Effector memory CD8-positive, alpha-beta T cell (primary cell): ENCODE results near the gene DARS1.
A peak's percentile ranks its signal among the peaks of the same experiment; 100 is the strongest.

Experiments used
- ATAC-seq: fragments of 150-1000 bp; cut with Tn5 transposase; replicated peaks from 2 replicates; pipeline ENCODE4 v1.10.0; 2021; ENCODE audit warnings: mild to moderate bottlenecking, moderate library complexity
- DNase-seq, 3 experiments: peaks; one replicate each; pipeline ENCODE4 v3.0.0; 2021
- H3K27ac Mint-ChIP-seq, 2 donors: one replicate each; pipeline ENCODE4 v1.8.0; 2022; ENCODE audit warnings: mild to moderate bottlenecking in 2 of 2, mixed read lengths in 2 of 2, moderate library complexity in 2 of 2
- H3K27me3 Mint-ChIP-seq, 2 donors: one replicate each; pipeline ENCODE4 v1.8.0; 2022; ENCODE audit warnings: mixed read lengths in 2 of 2
- H3K36me3 Mint-ChIP-seq: one replicate; pipeline ENCODE4 v1.8.0; 2022; ENCODE audit warnings: mild to moderate bottlenecking, moderate library complexity, mixed read lengths; ENCODE audit not compliant: insufficient read depth
- H3K4me1 Mint-ChIP-seq, 2 donors: one replicate each; pipeline ENCODE4 v1.8.0; 2022; ENCODE audit warnings: low read depth in 2 of 2, mixed read lengths in 2 of 2
- H3K4me3 Mint-ChIP-seq, 2 donors: one replicate each; pipeline ENCODE4 v1.8.0; 2022; ENCODE audit warnings: mild to moderate bottlenecking in 2 of 2, mixed read lengths in 2 of 2, moderate library complexity in 2 of 2
- H3K9me3 Mint-ChIP-seq, 2 donors: one replicate each; pipeline ENCODE4 v1.8.0; 2022; ENCODE audit warnings: mixed read lengths in 2 of 2

Gene DARS1

DNA sequence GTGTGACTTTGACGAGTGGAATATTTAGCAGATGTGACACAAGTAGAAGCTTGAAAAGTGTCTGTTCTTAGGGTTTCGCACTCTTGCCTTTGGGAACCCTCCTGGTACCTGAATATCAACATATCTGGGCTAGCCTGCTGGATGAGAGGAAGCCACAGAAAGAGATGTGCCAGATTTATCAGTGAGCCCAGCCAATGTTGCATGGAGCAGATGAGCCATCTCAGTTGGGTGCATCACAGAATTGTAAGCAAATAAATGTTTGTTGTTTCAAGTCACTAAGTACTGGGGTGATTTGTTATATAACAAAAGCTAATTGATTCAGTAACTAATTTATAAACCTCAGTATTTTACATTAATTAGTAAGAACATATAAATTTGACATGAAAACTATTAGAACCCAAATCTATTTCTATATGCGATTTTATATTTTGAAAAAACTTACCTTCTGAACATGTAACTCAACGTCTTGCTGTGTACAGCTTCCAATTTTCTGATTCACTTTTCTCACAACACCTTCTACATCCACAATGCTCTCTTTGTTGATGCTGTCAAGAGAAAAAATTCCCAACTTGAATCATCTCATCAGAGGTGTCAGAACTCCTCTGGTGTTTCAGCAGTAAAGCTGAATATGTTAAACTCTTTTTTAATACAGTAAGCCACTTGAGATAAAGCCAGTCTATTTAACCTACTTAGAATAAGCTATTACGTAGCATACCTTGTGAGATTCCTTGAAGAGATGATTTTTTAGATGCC, 42.3 kb downstream of the DARS1 start:
- Mint-ChIP-seq H3K4me3 (no peak overlapping the region), H3K4me1 (peaks cover 32 to 50% of the 10 kb centered on the region in 2 donors), H3K9me3 (peaks cover 0 to 1% of the 10 kb centered on the region in 2 donors), H3K27ac (no peak overlapping the region), H3K36me3 (peaks cover 6% of the 10 kb centered on the region), H3K27me3 (no peaks in the 10 kb centered on the region)
- no peak for ATAC-seq
- no peak for DNase-seq

DNA sequence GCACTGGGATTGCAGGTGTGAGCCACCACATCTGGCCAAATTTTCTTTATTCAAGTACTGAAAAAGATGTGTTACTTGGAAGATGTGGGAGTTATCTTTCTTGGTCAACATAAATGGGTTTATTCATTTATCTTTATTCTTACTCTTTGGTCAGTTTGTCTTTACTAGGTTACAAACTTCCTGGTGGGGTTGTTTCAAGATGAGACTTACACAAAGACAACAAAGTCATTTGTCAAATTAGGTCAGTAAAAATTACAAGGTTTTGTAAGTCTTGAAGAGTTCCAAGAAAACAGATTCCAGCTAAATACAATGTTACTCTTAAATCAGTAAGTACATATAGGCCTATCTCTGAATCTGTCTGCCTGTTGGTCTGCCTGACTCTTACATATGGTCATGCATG, 48.9 kb downstream of the DARS1 start:
- Mint-ChIP-seq H3K27ac (no peak overlapping the region), H3K4me3 (no peak overlapping the region), H3K36me3 (peaks cover 22% of the 10 kb centered on the region), H3K9me3 (peaks cover 0 to 1% of the 10 kb centered on the region in 2 donors), H3K4me1 (peaks cover 18 to 46% of the 10 kb centered on the region in 2 donors), H3K27me3 (no peaks in the 10 kb centered on the region)
- DNase-seq = no peak
- no peak for ATAC-seq

- DNase-seq (no peak), ATAC-seq (no peak)
- H3K9me3 Mint-ChIP-seq = no peaks in the 10 kb centered on the region
- no peak overlapping the region for H3K27ac Mint-ChIP-seq
- no peaks in the 10 kb centered on the region for H3K27me3 Mint-ChIP-seq
- H3K4me3 Mint-ChIP-seq = no peak overlapping the region
- H3K4me1 Mint-ChIP-seq = peaks cover 15 to 49% of the 10 kb centered on the region in 2 donors
- H3K36me3 Mint-ChIP-seq = peaks cover 23% of the 10 kb centered on the region
These were observed 49.5 kb downstream of the DARS1 start for GRCh38 chr2:135935914-135936313.

GRCh38 chr2:135931776-135932443, 53.5 kb downstream of the DARS1 start:
- Mint-ChIP-seq H3K9me3 (no peaks in the 10 kb centered on the region), H3K4me1 (peaks cover 0 to 16% of the 10 kb centered on the region in 2 donors), H3K36me3 (peaks cover 28% of the 10 kb centered on the region), H3K4me3 (no peak overlapping the region), H3K27ac (peak overlapping the region in 1 of 2 donors; percentile 30), H3K27me3 (no peaks in the 10 kb centered on the region)
- ATAC-seq (no peak), DNase-seq (no peak)

DNA sequence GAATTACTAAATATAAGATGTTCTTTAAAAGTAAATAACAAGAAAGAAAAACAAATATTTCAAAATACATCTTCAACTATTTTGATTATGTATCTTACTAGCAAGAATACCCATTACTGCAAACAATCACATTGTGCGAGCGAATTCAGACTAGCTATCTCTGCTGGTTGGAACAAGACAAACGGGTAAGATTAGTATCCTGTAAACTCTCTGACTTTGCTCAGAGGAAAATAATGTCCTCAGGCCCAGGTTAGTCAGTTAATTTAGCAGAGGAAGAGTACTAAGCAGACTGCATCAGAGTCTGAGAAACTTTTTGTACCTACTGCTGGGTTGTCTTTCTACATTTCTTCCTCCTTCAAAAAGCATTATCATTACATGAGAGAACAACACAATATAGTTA, 58.8 kb downstream of the DARS1 start:
- DNase-seq (no peak), ATAC-seq (no peak)
- H3K27ac Mint-ChIP-seq = peak overlapping the region; percentile 68 to 69
- peaks cover 36% of the 10 kb centered on the region for H3K36me3 Mint-ChIP-seq
- no peaks in the 10 kb centered on the region for H3K27me3 Mint-ChIP-seq
- H3K4me1 Mint-ChIP-seq = peaks cover 0 to 3% of the 10 kb centered on the region in 2 donors
- no peaks in the 10 kb centered on the region for H3K9me3 Mint-ChIP-seq
- no peak overlapping the region for H3K4me3 Mint-ChIP-seq

- Mint-ChIP-seq H3K9me3 (no peaks in the 10 kb centered on the region), H3K27me3 (no peaks in the 10 kb centered on the region), H3K4me1 (no peaks in the 10 kb centered on the region), H3K27ac (peak overlapping the region; percentile 68 to 69), H3K4me3 (no peak overlapping the region), H3K36me3 (peaks cover 31% of the 10 kb centered on the region)
- DNase-seq = no peak
- ATAC-seq = no peak
These were observed 59.9 kb downstream of the DARS1 start for GRCh38 chr2:135925571-135925970.

- H3K27ac Mint-ChIP-seq = peak overlapping the region in 1 of 2 donors; percentile 79
- H3K9me3 Mint-ChIP-seq = no peaks in the 10 kb centered on the region
- peak; percentile 25 to 36 (median 33) for DNase-seq
- peaks cover 24% of the 10 kb centered on the region for H3K36me3 Mint-ChIP-seq
- ATAC-seq = peak; percentile 70
- H3K4me3 Mint-ChIP-seq = no peak overlapping the region
- peaks cover 0 to 6% of the 10 kb centered on the region in 2 donors for H3K4me1 Mint-ChIP-seq
- H3K27me3 Mint-ChIP-seq = no peaks in the 10 kb centered on the region
These were observed 69.2 kb downstream of the DARS1 start for GRCh38 chr2:135916207-135916606.

GRCh38 chr2:135914485-135914884, 70.9 kb downstream of the DARS1 start:
- Mint-ChIP-seq H3K9me3 (no peaks in the 10 kb centered on the region), H3K27me3 (no peaks in the 10 kb centered on the region), H3K4me1 (peaks cover 0 to 6% of the 10 kb centered on the region in 2 donors), H3K4me3 (no peak overlapping the region), H3K36me3 (peaks cover 33% of the 10 kb centered on the region), H3K27ac (no peak overlapping the region)
- ATAC-seq = no peak
- DNase-seq = no peak

DNA sequence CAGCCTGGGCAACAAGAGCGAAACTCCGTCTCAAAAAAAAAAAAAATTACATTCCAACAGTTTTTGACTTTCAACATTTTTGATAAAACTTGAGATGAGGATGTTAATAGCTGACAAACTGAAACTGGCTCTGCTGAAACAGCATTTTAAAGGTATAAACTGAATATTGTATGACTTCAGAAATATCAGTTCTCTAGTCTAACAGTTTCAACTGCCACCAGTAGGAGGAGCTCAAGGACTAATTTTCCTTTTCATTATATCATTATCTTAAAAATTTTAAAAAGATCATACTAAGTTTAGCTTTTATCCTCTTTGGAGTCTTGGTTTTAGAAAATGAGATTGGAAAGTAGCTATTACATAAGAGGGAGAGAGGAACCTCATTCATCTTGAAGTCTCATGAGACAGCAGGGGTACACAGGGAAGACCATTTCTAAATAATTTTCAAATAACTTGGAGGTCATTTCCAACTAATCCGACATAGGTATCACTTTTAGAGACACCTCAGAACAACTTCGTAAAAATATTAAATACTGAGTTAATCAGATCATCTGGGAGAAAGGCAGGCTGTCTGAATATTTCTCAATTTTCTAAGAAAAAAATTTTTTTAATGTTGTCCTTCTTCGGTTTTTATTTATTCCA, 71.6 kb downstream of the DARS1 start:
- DNase-seq (peak; percentile 57 to 66 (median 66)), ATAC-seq (peak; percentile 58)
- Mint-ChIP-seq H3K4me3 (no peak overlapping the region), H3K27me3 (no peaks in the 10 kb centered on the region), H3K4me1 (peaks cover 0 to 6% of the 10 kb centered on the region in 2 donors), H3K27ac (peak overlapping the region in 1 of 2 donors; percentile 70), H3K36me3 (peaks cover 29% of the 10 kb centered on the region), H3K9me3 (no peaks in the 10 kb centered on the region)

GRCh38 chr2:135909976-135910375, 75.5 kb downstream of the DARS1 start:
- Mint-ChIP-seq H3K9me3 (no peaks in the 10 kb centered on the region), H3K27ac (peak overlapping the region in 1 of 2 donors; percentile 23), H3K27me3 (no peaks in the 10 kb centered on the region), H3K4me1 (no peaks in the 10 kb centered on the region), H3K4me3 (no peak overlapping the region), H3K36me3 (peaks cover 56% of the 10 kb centered on the region)
- DNase-seq = no peak
- no peak for ATAC-seq

DNA sequence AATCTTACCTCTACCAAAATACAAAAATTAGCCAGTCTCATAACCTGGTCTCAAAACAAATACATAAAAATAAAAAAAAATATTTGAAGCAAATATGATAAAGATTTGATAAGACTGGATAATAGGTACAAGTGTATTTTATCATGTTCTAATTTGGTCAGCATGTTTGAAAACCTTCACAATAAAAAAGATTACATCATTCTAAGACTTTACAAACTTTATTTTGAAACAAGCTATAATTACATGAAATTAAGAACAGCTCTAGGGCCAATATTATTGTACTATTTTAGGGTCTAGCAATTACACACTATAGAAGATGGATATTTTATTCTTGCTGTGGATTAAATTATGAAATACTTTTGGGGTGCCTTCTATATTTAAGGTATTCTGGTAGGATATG, 79.7 kb downstream of the DARS1 start:
- no peaks in the 10 kb centered on the region for H3K4me1 Mint-ChIP-seq
- peaks cover 41% of the 10 kb centered on the region for H3K36me3 Mint-ChIP-seq
- H3K27me3 Mint-ChIP-seq = no peaks in the 10 kb centered on the region
- no peak overlapping the region for H3K4me3 Mint-ChIP-seq
- no peaks in the 10 kb centered on the region for H3K9me3 Mint-ChIP-seq
- H3K27ac Mint-ChIP-seq = peak overlapping the region in 1 of 2 donors; percentile 32
- DNase-seq (no peak), ATAC-seq (no peak)

DNA sequence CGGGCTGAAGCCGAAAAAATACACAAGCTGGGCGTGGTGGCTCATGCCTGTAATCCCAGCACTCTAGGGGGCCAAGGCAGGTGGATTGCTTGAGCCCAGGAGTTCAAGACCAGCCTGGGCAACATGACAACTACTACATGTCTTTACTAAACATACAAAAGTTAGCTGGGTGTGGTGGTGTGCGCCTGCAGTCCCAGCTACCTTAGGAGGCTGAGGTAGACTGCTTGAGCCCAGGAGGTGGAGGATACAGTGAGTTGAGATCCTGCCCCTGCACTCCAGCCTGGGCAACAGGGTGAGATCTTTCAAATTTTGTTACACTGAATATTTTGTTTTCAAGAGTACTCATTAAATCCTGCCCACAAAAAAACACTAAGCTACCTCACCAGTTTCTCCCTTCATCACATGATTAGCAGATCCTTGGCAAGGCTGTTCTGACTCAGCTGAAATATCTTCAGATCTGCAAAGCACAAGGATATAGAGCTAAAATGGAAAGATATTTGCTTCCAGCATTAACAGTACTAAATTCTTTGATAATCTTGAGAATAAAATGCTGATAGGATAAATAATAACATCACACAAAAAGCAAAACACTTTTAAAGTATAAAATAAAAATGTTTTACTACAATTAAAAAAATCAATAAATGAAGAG, 81.0 kb downstream of the DARS1 start:
- no peaks in the 10 kb centered on the region for H3K4me1 Mint-ChIP-seq
- no peak overlapping the region for H3K4me3 Mint-ChIP-seq
- no peak for DNase-seq
- H3K27ac Mint-ChIP-seq = peak overlapping the region in 1 of 2 donors; percentile 29
- peaks cover 33% of the 10 kb centered on the region for H3K36me3 Mint-ChIP-seq
- no peak for ATAC-seq
- H3K9me3 Mint-ChIP-seq = no peaks in the 10 kb centered on the region
- no peaks in the 10 kb centered on the region for H3K27me3 Mint-ChIP-seq

- no peak for DNase-seq
- Mint-ChIP-seq H3K4me1 (no peaks in the 10 kb centered on the region), H3K27me3 (no peaks in the 10 kb centered on the region), H3K4me3 (no peak overlapping the region), H3K9me3 (no peaks in the 10 kb centered on the region), H3K27ac (no peak overlapping the region), H3K36me3 (peaks cover 32% of the 10 kb centered on the region)
- no peak for ATAC-seq
These were observed 81.8 kb downstream of the DARS1 start for GRCh38 chr2:135903650-135904049.
